Astrocyte (in vitro differentiated cells and primary cell): ENCODE data around the gene VEGFD. TPM values are rescaled to one million over a fixed set of nuclear protein-coding genes. Genes with fewer than 3 reads are reported as not detected.

Experiments
- DNase-seq: peaks from one replicate; pipeline ENCODE4 v3.0.0-alpha.2; 2010; ENCODE audit warnings: low read depth
- FAIRE-seq: peaks from 2 replicates; lab custom pipeline; 2011; peaks lifted over from hg19 to GRCh38; lab: Jason Lieb, UNC
- H2AFZ ChIP-seq: 2 replicates; pipeline ENCODE4 v1.6.0; 2012; ENCODE audit warnings: low read depth, low read length, inconsistent platforms
- H3K27ac ChIP-seq: 2 replicates; pipeline ENCODE4 v1.5.1; 2011; ENCODE audit warnings: low read depth, low read length, inconsistent platforms
- H3K27me3 ChIP-seq: 2 replicates; pipeline ENCODE4 v1.6.0; 2011; ENCODE audit warnings: low read length, inconsistent platforms; ENCODE audit not compliant: insufficient read depth
- H3K36me3 ChIP-seq: 2 replicates; pipeline ENCODE4 v1.5.1; 2011; ENCODE audit warnings: low read length, inconsistent platforms; ENCODE audit not compliant: insufficient read depth
- H3K4me1 ChIP-seq: 2 replicates; pipeline ENCODE4 v1.5.1; 2011; ENCODE audit warnings: low read length, inconsistent platforms; ENCODE audit not compliant: insufficient read depth
- H3K4me2 ChIP-seq: 2 replicates; pipeline ENCODE4 v1.6.0; 2012; ENCODE audit warnings: low read length, inconsistent platforms
- H3K4me3 ChIP-seq: 2 replicates; pipeline ENCODE4 v1.5.1; 2011; ENCODE audit warnings: low read depth, mild to moderate bottlenecking, low read length, inconsistent platforms; ENCODE audit not compliant: insufficient read depth
- H3K79me2 ChIP-seq: 2 replicates; pipeline ENCODE4 v1.6.0; 2012; ENCODE audit warnings: mild to moderate bottlenecking, low read length, inconsistent platforms; ENCODE audit not compliant: insufficient read depth
- H3K9ac ChIP-seq: 2 replicates; pipeline ENCODE4 v1.6.0; 2012; ENCODE audit warnings: mild to moderate bottlenecking, low read length, inconsistent platforms
- H3K9me3 ChIP-seq: 2 replicates; pipeline ENCODE4 v1.5.1; 2012; ENCODE audit warnings: low read depth, mild to moderate bottlenecking, low read length, inconsistent platforms; ENCODE audit not compliant: insufficient read depth
- H4K20me1 ChIP-seq: 2 replicates; pipeline ENCODE4 v1.6.0; 2012; ENCODE audit warnings: low read length, inconsistent platforms; ENCODE audit not compliant: insufficient read depth
- H3K27ac Mint-ChIP-seq: one replicate; pipeline ENCODE4 v1.8.0; 2021; ENCODE audit warnings: mild to moderate bottlenecking, mixed read lengths; ENCODE audit not compliant: unreplicated experiment
- H3K27me3 Mint-ChIP-seq: one replicate; pipeline ENCODE4 v1.8.0; 2021; ENCODE audit warnings: low read depth, mixed read lengths; ENCODE audit not compliant: unreplicated experiment
- H3K36me3 Mint-ChIP-seq: one replicate; pipeline ENCODE4 v1.8.0; 2021; ENCODE audit warnings: low read depth, mixed read lengths; ENCODE audit not compliant: unreplicated experiment
- H3K4me1 Mint-ChIP-seq: one replicate; pipeline ENCODE4 v1.8.0; 2021; ENCODE audit warnings: low read depth, mixed read lengths; ENCODE audit not compliant: unreplicated experiment
- H3K4me3 Mint-ChIP-seq: one replicate; pipeline ENCODE4 v1.8.0; 2021; ENCODE audit warnings: mild to moderate bottlenecking, moderate library complexity, mixed read lengths; ENCODE audit not compliant: unreplicated experiment
- H3K9me3 Mint-ChIP-seq: one replicate; pipeline ENCODE4 v1.8.0; 2021; ENCODE audit warnings: mild to moderate bottlenecking, mixed read lengths; ENCODE audit not compliant: unreplicated experiment
- CTCF ChIP-seq: IDR thresholded peaks from 2 replicates; pipeline ENCODE4 v1.5.1; 2011; ENCODE audit warnings: low read depth, mild to moderate bottlenecking, inconsistent platforms, low read length, moderate library complexity; ENCODE audit not compliant: insufficient read depth
- EZH2 ChIP-seq: IDR thresholded peaks from 2 replicates; pipeline ENCODE4 v1.6.1; 2012; ENCODE audit warnings: mild to moderate bottlenecking, low read length, inconsistent platforms; ENCODE audit not compliant: insufficient read depth
- total RNA-seq: library from RNA; stranded (reverse); gene quantifications from 2 replicates; pipeline ENCODE4 v1.2.1, GENCODE V29; 2021

VEGFD gene
- total RNA-seq, 1 donor from 2014 or later = not detected

- no peaks in the 10 kb centered on the region for H3K4me1 ChIP-seq
- FAIRE-seq (no peak), DNase-seq (no peak)
- Mint-ChIP-seq H3K9me3 (no peaks in the 10 kb centered on the region), H3K27me3 (no peaks in the 10 kb centered on the region), H3K4me3 (no peak overlapping the region), H3K36me3 (no peaks in the 10 kb centered on the region), H3K27ac (no peak overlapping the region), H3K4me1 (no peaks in the 10 kb centered on the region)
- H3K9me3 ChIP-seq = no peaks in the 10 kb centered on the region
- H3K4me3 ChIP-seq = no peak overlapping the region
- no peak overlapping the region for H3K27ac ChIP-seq
- no peaks in the 10 kb centered on the region for H3K79me2 ChIP-seq
- no peaks in the 10 kb centered on the region for H3K27me3 ChIP-seq
- TF ChIP-seq CTCF = no peak
- TF ChIP-seq EZH2 = no peak
- H2AFZ ChIP-seq = no peak overlapping the region
- no peak overlapping the region for H3K9ac ChIP-seq
- no peak overlapping the region for H3K4me2 ChIP-seq
- H4K20me1 ChIP-seq = no peaks in the 10 kb centered on the region
- no peaks in the 10 kb centered on the region for H3K36me3 ChIP-seq
These were observed 40.8 kb upstream of the VEGFD start for GRCh38 chrX:15425024-15425423.

DNA sequence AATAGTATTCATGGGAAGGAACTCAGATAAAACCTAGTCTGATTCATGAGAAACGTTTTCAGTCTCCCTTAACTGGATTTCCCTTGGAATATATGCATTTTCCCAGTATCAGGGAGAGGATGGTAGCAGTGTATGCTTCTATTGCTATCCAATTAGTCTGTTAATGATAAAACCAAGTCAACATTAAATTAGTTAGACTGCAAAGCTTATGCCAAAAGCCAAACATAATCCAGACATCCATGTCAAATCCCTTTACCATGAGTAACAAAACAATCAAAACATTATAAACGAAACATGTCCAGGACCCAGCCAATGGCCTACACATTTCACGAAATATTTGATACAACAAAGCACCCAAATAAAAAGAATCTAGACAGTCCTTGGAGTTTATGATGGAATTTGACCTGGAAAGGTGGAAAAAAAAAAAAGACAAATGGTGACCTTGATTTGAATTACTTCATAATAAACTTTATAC, 34.5 kb upstream of the VEGFD start:
- Histone ChIP-seq H4K20me1 (no peaks in the 10 kb centered on the region), H3K27me3 (no peaks in the 10 kb centered on the region), H3K4me2 (no peak overlapping the region), H3K79me2 (no peaks in the 10 kb centered on the region), H2AFZ (no peak overlapping the region), H3K4me3 (no peak overlapping the region), H3K4me1 (no peaks in the 10 kb centered on the region), H3K9ac (no peak overlapping the region), H3K36me3 (no peaks in the 10 kb centered on the region), H3K27ac (no peak overlapping the region), H3K9me3 (no peaks in the 10 kb centered on the region)
- Mint-ChIP-seq H3K36me3 (no peaks in the 10 kb centered on the region), H3K27ac (no peak overlapping the region), H3K27me3 (no peaks in the 10 kb centered on the region), H3K4me1 (no peaks in the 10 kb centered on the region), H3K4me3 (no peak overlapping the region), H3K9me3 (no peaks in the 10 kb centered on the region)
- FAIRE-seq (no peak), DNase-seq (no peak)
- no peak for TF ChIP-seq EZH2
- no peak for TF ChIP-seq CTCF

DNA sequence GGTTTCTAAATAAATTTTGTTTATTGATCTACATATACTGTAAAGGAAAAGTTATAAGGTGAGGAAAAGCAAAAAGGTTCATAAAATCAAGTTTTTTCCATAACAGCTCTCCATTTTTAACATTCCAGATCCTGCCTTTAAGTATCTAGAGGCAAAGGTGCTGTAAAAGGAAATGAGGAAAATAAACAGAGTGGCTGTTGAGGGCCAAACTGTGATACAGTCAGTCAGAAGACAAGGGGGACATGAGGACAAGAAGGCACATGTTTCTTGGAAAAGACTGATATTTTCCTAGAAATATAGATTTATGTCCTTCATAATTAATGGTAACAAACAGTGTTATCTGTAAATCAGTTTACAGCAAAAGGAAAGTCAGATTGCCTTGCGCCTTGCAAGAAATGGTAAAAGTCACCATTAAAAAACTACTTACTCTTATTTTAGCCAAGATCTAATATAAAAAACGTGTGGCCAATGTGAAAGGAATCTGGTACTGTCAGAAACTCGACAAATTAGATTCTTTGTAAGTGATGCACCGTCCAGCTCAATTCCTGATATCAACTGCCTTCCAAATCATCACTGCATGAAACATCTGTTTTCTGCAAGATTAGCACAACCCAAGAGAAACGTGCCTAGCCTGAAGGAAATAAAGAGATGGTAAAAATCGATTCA, 34.0 kb upstream of the VEGFD start:
- H3K27ac ChIP-seq = no peak overlapping the region
- no peaks in the 10 kb centered on the region for H3K79me2 ChIP-seq
- no peaks in the 10 kb centered on the region for H3K36me3 ChIP-seq
- no peaks in the 10 kb centered on the region for H3K4me1 ChIP-seq
- FAIRE-seq (no peak), DNase-seq (peak; percentile 79)
- H3K36me3 Mint-ChIP-seq = no peaks in the 10 kb centered on the region
- H3K4me2 ChIP-seq = no peak overlapping the region
- H3K9me3 ChIP-seq = no peaks in the 10 kb centered on the region
- H3K27me3 ChIP-seq = no peaks in the 10 kb centered on the region
- no peak overlapping the region for H3K4me3 Mint-ChIP-seq
- TF ChIP-seq CTCF (no peak), EZH2 (no peak)
- no peak overlapping the region for H3K27ac Mint-ChIP-seq
- no peak overlapping the region for H3K4me3 ChIP-seq
- H3K4me1 Mint-ChIP-seq = no peaks in the 10 kb centered on the region
- H4K20me1 ChIP-seq = no peaks in the 10 kb centered on the region
- H3K9me3 Mint-ChIP-seq = no peaks in the 10 kb centered on the region
- no peak overlapping the region for H2AFZ ChIP-seq
- H3K27me3 Mint-ChIP-seq = no peaks in the 10 kb centered on the region
- H3K9ac ChIP-seq = no peak overlapping the region
